GM23248 (cell line): ENCODE data around the gene MARCHF3. TPM values are rescaled to one million over a fixed set of nuclear protein-coding genes. Genes with fewer than 3 reads are reported as not detected.

Experiments
- DNase-seq: peaks from one replicate; pipeline ENCODE4 v3.0.0-alpha.2; 2015
- H2AFZ ChIP-seq: fragments of 200-600 bp; sonication (generic); 2 replicates; pipeline ENCODE4 v1.6.1; 2016; ENCODE audit warnings: antibody characterized with exemption
- H3F3A ChIP-seq: fragments of 200-600 bp; sonication (generic); 2 replicates; pipeline ENCODE4 v1.6.1; 2016; ENCODE audit warnings: mild to moderate bottlenecking, antibody characterized with exemption, mixed run types; ENCODE audit not compliant: insufficient read depth
- H3K27ac ChIP-seq: fragments of 200-600 bp; sonication (generic); 2 replicates; pipeline ENCODE4 v1.5.1; 2016; ENCODE audit warnings: mild to moderate bottlenecking
- H3K27me3 ChIP-seq: fragments of 200-600 bp; sonication (generic); replicated peaks from 2 replicates; pipeline ENCODE4 v1.6.1; 2016; ENCODE audit warnings: mild to moderate bottlenecking; ENCODE audit not compliant: insufficient read depth
- H3K36me3 ChIP-seq: fragments of 200-600 bp; sonication (generic); 2 replicates; pipeline ENCODE4 v1.6.1; 2016; ENCODE audit warnings: low read depth, mild to moderate bottlenecking
- H3K4me1 ChIP-seq: fragments of 200-600 bp; sonication (generic); 2 replicates; pipeline ENCODE4 v1.6.1; 2016; ENCODE audit warnings: mild to moderate bottlenecking; ENCODE audit not compliant: insufficient read depth
- H3K4me2 ChIP-seq: fragments of 200-600 bp; sonication (generic); one replicate; pipeline ENCODE4 v1.6.1; 2016; ENCODE audit warnings: mild to moderate bottlenecking; ENCODE audit not compliant: unreplicated experiment
- H3K4me3 ChIP-seq: fragments of 200-600 bp; sonication (generic); 2 replicates; pipeline ENCODE4 v1.5.1; 2016; ENCODE audit warnings: mild to moderate bottlenecking
- H3K79me2 ChIP-seq: fragments of 200-600 bp; sonication (generic); 2 replicates; pipeline ENCODE4 v1.6.1; 2016; ENCODE audit warnings: mild to moderate bottlenecking; ENCODE audit not compliant: insufficient read depth
- H3K9ac ChIP-seq: fragments of 200-600 bp; sonication (generic); 2 replicates; pipeline ENCODE4 v1.6.1; 2016; ENCODE audit warnings: mild to moderate bottlenecking
- H3K9me2 ChIP-seq: fragments of 200-600 bp; sonication (generic); 2 replicates; pipeline ENCODE4 v1.6.1; 2016; ENCODE audit warnings: mixed run types, mild to moderate bottlenecking, moderate library complexity; ENCODE audit not compliant: insufficient read depth
- H3K9me3 ChIP-seq: fragments of 200-600 bp; sonication (generic); one replicate; pipeline ENCODE4 v1.6.1; 2017; ENCODE audit warnings: low read depth
- H4K20me1 ChIP-seq: fragments of 200-600 bp; sonication (generic); 2 replicates; pipeline ENCODE4 v1.6.0; 2016; ENCODE audit not compliant: insufficient read depth
- EZH2 ChIP-seq: fragments of 200-600 bp; sonication (generic); IDR thresholded peaks from 2 replicates; pipeline ENCODE4 v1.6.1; 2018; ENCODE audit warnings: antibody characterized with exemption, mild to moderate bottlenecking; ENCODE audit not compliant: insufficient read depth, poor library complexity, severe bottlenecking
- EZH2phosphoT487 ChIP-seq: fragments of 200-600 bp; sonication (generic); IDR thresholded peaks from 2 replicates; pipeline ENCODE4 v1.6.1; 2018; ENCODE audit warnings: antibody characterized with exemption, moderate library complexity, mild to moderate bottlenecking, low read depth; ENCODE audit not compliant: insufficient read depth
- WGBS, 2 experiments: methylation state at CpG; one replicate each; pipeline ENCODE4 v1.1.6; 2015 to 2017; ENCODE audit warnings: low lambda C conversion rate in 2 of 2, low coverage in 1 of 2; ENCODE audit errors: missing lambda C conversion rate in 2 of 2; 5-methylcytosine and 5-hydroxymethylcytosine counted together
- in situ Hi-C: fragments of 300-500 bp; cut with MboI; formaldehyde crosslinking; loops from 2 replicates; pipeline ENCODE4 v1.15.0; 2020
- polyA plus RNA-seq: library from polyadenylated mRNA; unstranded; fragments of >200 nt; fragmentation: Nextera tagmentation; extraction: Ambion mirVana; gene quantifications from 2 replicates; pipeline ENCODE4 v1.2.1, GENCODE V29; 2016
- total RNA-seq: library from RNA; depleted of rRNA; stranded (reverse); fragments of >200 nt; shearing (Covaris generic); gene quantifications from 2 replicates; pipeline ENCODE4 v1.2.3, GENCODE V29; 2014

Gene MARCHF3
- total and polyA plus RNA-seq, 2 experiments from 2014 or later: 3.8 to 5.8 TPM

DNA sequence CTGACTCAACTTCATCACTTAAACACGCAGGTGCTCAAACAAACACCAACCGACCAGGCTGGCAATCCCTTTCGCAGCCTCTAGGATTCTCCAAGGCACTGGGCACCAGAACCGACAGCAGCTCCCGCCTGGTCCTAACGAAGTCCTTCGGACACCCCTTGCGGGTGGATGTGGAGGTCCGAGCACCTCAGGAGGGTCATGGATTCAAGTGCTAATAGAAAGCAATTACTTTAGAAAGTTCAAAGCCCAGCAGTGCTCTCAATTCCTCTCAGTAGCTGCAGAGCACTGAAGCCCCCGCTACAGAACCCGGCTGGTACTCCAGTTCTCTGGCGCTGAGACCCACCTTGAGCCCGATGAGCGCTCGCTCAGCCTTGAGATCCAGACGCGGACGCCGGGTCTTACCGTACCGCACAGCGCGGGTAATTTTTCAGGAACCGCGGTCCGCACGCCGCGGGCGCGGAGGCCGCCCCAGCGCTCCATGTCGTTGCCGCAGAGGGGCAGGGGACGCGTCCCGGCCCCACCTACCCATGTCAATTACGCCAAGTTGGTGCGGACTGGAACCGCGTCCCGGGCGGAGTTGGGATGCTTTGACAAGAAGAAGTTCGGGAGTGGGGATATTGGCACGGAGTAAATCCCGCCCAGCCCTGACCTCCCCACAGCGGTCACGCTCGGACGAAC is 638 bp downstream of the MARCHF3 start:
- no peaks in the 10 kb centered on the region for H3K4me1 ChIP-seq
- no peaks in the 10 kb centered on the region for H4K20me1 ChIP-seq
- 2 to 4% methylated on average over 48 to 51 of the region's 51 CpGs for WGBS, 2 experiments
- H3K9me2 ChIP-seq: no peaks in the 10 kb centered on the region
- no peaks in the 10 kb centered on the region for H3K27me3 ChIP-seq
- in situ Hi-C loops: no loop called here
- no peaks in the 10 kb centered on the region for H3F3A ChIP-seq
- peak overlapping the region; percentile 83 for H3K4me3 ChIP-seq
- H3K27ac ChIP-seq: peak overlapping the region; percentile 23; the same call in 1 of the 2 replicates
- DNase-seq: peak; percentile 85
- no peaks in the 10 kb centered on the region for H3K79me2 ChIP-seq
- peak overlapping the region; percentile 77 for H3K4me2 ChIP-seq
- peak overlapping the region; percentile 91 for H2AFZ ChIP-seq
- peak overlapping the region; percentile 54 for H3K9ac ChIP-seq
- H3K36me3 ChIP-seq: no peaks in the 10 kb centered on the region
- no peaks in the 10 kb centered on the region for H3K9me3 ChIP-seq
- TF ChIP-seq EZH2 (no peak), EZH2phosphoT487 (no peak)

DNA sequence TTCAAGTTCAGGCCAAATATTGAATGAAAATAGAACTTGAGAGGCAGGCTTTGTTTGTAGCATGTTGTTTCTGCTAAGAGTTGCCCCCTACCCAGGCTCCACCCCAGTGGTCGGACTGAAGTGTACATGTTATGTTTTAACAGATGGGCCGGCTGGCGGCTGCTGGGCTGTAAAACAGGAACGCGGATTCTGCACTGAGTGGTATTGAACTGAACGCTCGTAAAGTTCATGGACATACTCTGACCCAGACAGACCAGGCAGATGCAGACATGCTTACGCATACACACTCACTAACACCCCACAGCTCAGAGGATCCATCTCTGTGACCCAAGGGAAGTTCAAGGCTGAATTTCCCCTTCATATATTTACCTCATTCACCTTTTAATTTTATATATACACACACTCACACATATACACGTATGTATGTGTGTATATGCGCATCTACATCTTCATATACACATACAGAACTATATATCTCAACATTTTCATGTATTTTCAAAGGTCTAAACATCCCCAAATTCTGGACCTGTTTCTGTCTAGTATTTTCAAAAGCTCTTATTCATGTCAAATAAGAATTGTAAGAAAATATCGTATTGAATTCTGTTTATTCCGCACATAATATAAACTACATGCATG is 1.4 kb downstream of the MARCHF3 start:
- no peaks in the 10 kb centered on the region for H3K79me2 ChIP-seq
- H2AFZ ChIP-seq: peak overlapping the region; percentile 91; the same call in 1 of the 2 replicates
- H3K4me3 ChIP-seq: peak overlapping the region; percentile 83
- H3F3A ChIP-seq: no peaks in the 10 kb centered on the region
- no peaks in the 10 kb centered on the region for H4K20me1 ChIP-seq
- no peaks in the 10 kb centered on the region for H3K9me2 ChIP-seq
- WGBS, 2 experiments: 84 to 85% methylated on average over 12 of the region's 12 CpGs
- in situ Hi-C loops: no loop called here
- no peaks in the 10 kb centered on the region for H3K27me3 ChIP-seq
- H3K4me2 ChIP-seq: peak overlapping the region; percentile 77
- H3K36me3 ChIP-seq: no peaks in the 10 kb centered on the region
- no peak overlapping the region for H3K9ac ChIP-seq
- DNase-seq: no peak
- TF ChIP-seq EZH2 (no peak), EZH2phosphoT487 (no peak)
- H3K9me3 ChIP-seq: no peaks in the 10 kb centered on the region
- H3K27ac ChIP-seq: no peak overlapping the region
- no peaks in the 10 kb centered on the region for H3K4me1 ChIP-seq

DNA sequence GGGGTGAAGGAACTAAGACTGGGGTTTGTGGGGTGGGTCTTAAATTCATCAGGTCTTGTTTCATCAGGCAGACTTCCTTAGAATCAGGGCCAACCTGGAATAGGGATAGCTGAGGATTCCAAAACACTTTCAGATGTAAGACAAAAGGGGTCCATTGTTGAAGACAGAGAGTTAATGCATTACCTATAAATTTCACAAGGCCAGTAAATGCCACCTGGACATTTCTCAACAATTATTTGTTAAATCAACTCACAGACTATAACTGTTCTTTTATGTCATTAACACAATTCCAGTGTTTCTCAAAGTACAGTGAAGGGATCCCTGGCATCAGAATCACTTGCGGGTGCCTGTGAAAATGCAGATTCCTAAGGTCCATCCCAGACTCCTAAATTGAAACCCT is 2.8 kb downstream of the MARCHF3 start:
- Histone ChIP-seq H3K27ac (no peak overlapping the region), H3K36me3 (no peaks in the 10 kb centered on the region), H2AFZ (no peak overlapping the region), H3K4me2 (no peak overlapping the region), H3K9me2 (no peaks in the 10 kb centered on the region), H3K4me3 (no peak overlapping the region), H3K27me3 (no peaks in the 10 kb centered on the region), H3K79me2 (no peaks in the 10 kb centered on the region), H3F3A (no peaks in the 10 kb centered on the region), H3K9ac (no peak overlapping the region), H3K9me3 (no peaks in the 10 kb centered on the region), H4K20me1 (no peaks in the 10 kb centered on the region), H3K4me1 (no peaks in the 10 kb centered on the region)
- in situ Hi-C loops: no loop called here
- WGBS, 2 experiments: 91 to 95% methylated on average over 1 of the region's 1 CpG
- TF ChIP-seq EZH2 (no peak), EZH2phosphoT487 (no peak)
- no peak for DNase-seq

DNA sequence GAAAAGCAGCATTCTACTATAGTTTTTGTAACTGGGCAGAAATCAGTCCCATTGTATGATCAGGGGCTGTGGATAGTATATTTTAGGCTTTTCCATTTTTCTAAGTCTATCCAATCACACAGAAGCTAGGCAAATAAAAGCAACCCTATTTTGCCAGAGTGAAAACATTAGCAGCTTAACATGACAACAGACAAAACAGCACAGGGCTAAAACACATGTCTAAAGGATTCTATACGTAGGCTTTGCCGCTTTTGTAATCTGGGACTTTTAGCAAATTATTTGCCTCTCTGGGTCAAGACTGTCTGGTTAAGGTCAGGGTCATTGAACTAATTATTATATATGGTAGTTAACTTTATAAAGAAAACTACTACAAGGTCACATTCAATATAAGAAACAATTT is 4.2 kb downstream of the MARCHF3 start:
- Histone ChIP-seq H3K4me1 (no peaks in the 10 kb centered on the region), H3F3A (no peaks in the 10 kb centered on the region), H3K4me3 (no peak overlapping the region), H4K20me1 (no peaks in the 10 kb centered on the region), H3K27me3 (no peaks in the 10 kb centered on the region), H2AFZ (no peak overlapping the region), H3K79me2 (no peaks in the 10 kb centered on the region), H3K4me2 (no peak overlapping the region), H3K9me2 (no peaks in the 10 kb centered on the region), H3K9me3 (no peaks in the 10 kb centered on the region), H3K9ac (no peak overlapping the region), H3K27ac (no peak overlapping the region), H3K36me3 (no peaks in the 10 kb centered on the region)
- TF ChIP-seq EZH2 (no peak), EZH2phosphoT487 (no peak)
- WGBS, 2 experiments: 96% methylated on average over 2 of the region's 2 CpGs
- DNase-seq: no peak
- in situ Hi-C loops: no loop called here
